ENCODE measurements around the gene CAMKK1.
A peak's percentile ranks its signal among the peaks of the same experiment; 100 is the strongest.

CAMKK1 gene

GRCh38 chr17:3893720-3894116 lies 865 bp upstream of the CAMKK1 start:
- DNase-seq: no peak
- Histone ChIP-seq H3K4me3 (ENCODE audit: low read depth, low read length) (no peak overlapping the region; the same call in 1 of the 2 replicates), H3K36me3 (no peaks in the 10 kb centered on the region), H3K9me3 (no peaks in the 10 kb centered on the region), H3K27me3 (no peaks in the 10 kb centered on the region), H3K4me1 (peaks cover 11% of the 10 kb centered on the region)
- no peak for TF ChIP-seq CTCF (IDR thresholded peaks at IDR 0.05; ENCODE audit: low read depth, low read length)

GRCh38 chr17:3892095-3892998 lies 506 bp downstream of the CAMKK1 start:
- H3K27me3 ChIP-seq: no peaks in the 10 kb centered on the region
- no peaks in the 10 kb centered on the region for H3K9me3 ChIP-seq
- peaks cover 20% of the 10 kb centered on the region for H3K4me1 ChIP-seq
- no peaks in the 10 kb centered on the region for H3K36me3 ChIP-seq
- peak; percentile 70 for DNase-seq
- peak overlapping the region; percentile 64 for H3K4me3 ChIP-seq (ENCODE audit: low read depth, low read length)
- TF ChIP-seq CTCF (IDR thresholded peaks at IDR 0.05; ENCODE audit: low read depth, low read length): no peak

GRCh38 chr17:3891626-3892094 lies 1.2 kb downstream of the CAMKK1 start:
- Histone ChIP-seq H3K4me3 (ENCODE audit: low read depth, low read length) (peak overlapping the region; percentile 64), H3K4me1 (peaks cover 20% of the 10 kb centered on the region), H3K9me3 (no peaks in the 10 kb centered on the region), H3K27me3 (no peaks in the 10 kb centered on the region), H3K36me3 (no peaks in the 10 kb centered on the region)
- no peak for DNase-seq
- TF ChIP-seq CTCF (IDR thresholded peaks at IDR 0.05; ENCODE audit: low read depth, low read length): no peak

- TF ChIP-seq CTCF (IDR thresholded peaks at IDR 0.05; ENCODE audit: low read depth, low read length): no peak
- DNase-seq: no peak
- H3K27me3 ChIP-seq: no peaks in the 10 kb centered on the region
- no peaks in the 10 kb centered on the region for H3K36me3 ChIP-seq
- no peaks in the 10 kb centered on the region for H3K9me3 ChIP-seq
- H3K4me1 ChIP-seq: peaks cover 20% of the 10 kb centered on the region
- peak overlapping the region; percentile 64 for H3K4me3 ChIP-seq (ENCODE audit: low read depth, low read length)
Measured at GRCh38 chr17:3890878-3891219, 2.0 kb downstream of the CAMKK1 start.

GRCh38 chr17:3890082-3890877 lies 2.6 kb downstream of the CAMKK1 start:
- no peaks in the 10 kb centered on the region for H3K27me3 ChIP-seq
- DNase-seq: peak; percentile 96
- no peak for TF ChIP-seq CTCF (IDR thresholded peaks at IDR 0.05; ENCODE audit: low read depth, low read length)
- H3K4me3 ChIP-seq (ENCODE audit: low read depth, low read length): peak overlapping the region; percentile 64
- H3K36me3 ChIP-seq: peaks cover 2% of the 10 kb centered on the region
- no peaks in the 10 kb centered on the region for H3K9me3 ChIP-seq
- H3K4me1 ChIP-seq: peaks cover 20% of the 10 kb centered on the region
